GM19023 (cell line): ENCODE measurements around the gene SH3BP1.
"Not testable (repeated sequence)": the region's sequence is repeated elsewhere in the genome, so short reads cannot be mapped to it uniquely, and the experiment has no call there.

Experiments used
- ATAC-seq: cut with Tn5 transposase; IDR thresholded peaks from one replicate; pipeline ENCODE4 v1.9.1; 2021; ENCODE audit warnings: mild to moderate bottlenecking, moderate library complexity; ENCODE audit not compliant: unreplicated experiment

SH3BP1 gene

GRCh38 chr22:37639070-37639760 lies at the start of gene SH3BP1:
TSS of gene SH3BP1 (plus strand) at chr22:37639669. CDS start at chr22:37639788, 119 bp downstream.
- ATAC-seq = no peak

- not testable (repeated sequence) for ATAC-seq
These were observed 48.4 kb upstream of the SH3BP1 start for GRCh38 chr22:37591081-37591480.

GRCh38 chr22:37591823-37592404 lies 47.6 kb upstream of the SH3BP1 start:
- no peak for ATAC-seq

GRCh38 chr22:37594237-37594636 lies 45.2 kb upstream of the SH3BP1 start:
- no peak for ATAC-seq

- no peak for ATAC-seq
These were observed 40.3 kb upstream of the SH3BP1 start for GRCh38 chr22:37599153-37599552.

GRCh38 chr22:37601203-37601539 lies 38.3 kb upstream of the SH3BP1 start:
- ATAC-seq = no peak

- no peak for ATAC-seq
These were observed 37.7 kb upstream of the SH3BP1 start for GRCh38 chr22:37601540-37602442.

GRCh38 chr22:37602546-37603277 lies 36.8 kb upstream of the SH3BP1 start:
- not testable (repeated sequence) for ATAC-seq

- no peak for ATAC-seq
These were observed 35.4 kb upstream of the SH3BP1 start for GRCh38 chr22:37604074-37604473.

GRCh38 chr22:37604875-37605274 lies 34.6 kb upstream of the SH3BP1 start:
- no peak for ATAC-seq

GRCh38 chr22:37607010-37607934 lies 32.2 kb upstream of the SH3BP1 start:
- no peak for ATAC-seq

GRCh38 chr22:37607935-37608476 lies 31.5 kb upstream of the SH3BP1 start:
- peak; percentile 1 for ATAC-seq

- peak; percentile 78 for ATAC-seq
These were observed 30.8 kb upstream of the SH3BP1 start, which contains the start of gene GGA1 for GRCh38 chr22:37608477-37609239. TSS of gene GGA1 (plus strand) at chr22:37608834. CDS start at chr22:37608861, 27 bp downstream.

GRCh38 chr22:37609240-37610152 lies 30.0 kb upstream of the SH3BP1 start:
- ATAC-seq = no peak

GRCh38 chr22:37610153-37610475 lies 29.4 kb upstream of the SH3BP1 start:
- ATAC-seq = not testable (repeated sequence)

GRCh38 chr22:37610480-37611129 lies 28.9 kb upstream of the SH3BP1 start:
- no peak for ATAC-seq

- ATAC-seq = no peak
These were observed 28.3 kb upstream of the SH3BP1 start for GRCh38 chr22:37611207-37611606.
